Measurements from ENCODE around the gene NUTM2D.
"Not testable (repeated sequence)": the region's sequence is repeated elsewhere in the genome, so short reads cannot be mapped to it uniquely, and the experiment has no call there.

NUTM2D gene

DNA sequence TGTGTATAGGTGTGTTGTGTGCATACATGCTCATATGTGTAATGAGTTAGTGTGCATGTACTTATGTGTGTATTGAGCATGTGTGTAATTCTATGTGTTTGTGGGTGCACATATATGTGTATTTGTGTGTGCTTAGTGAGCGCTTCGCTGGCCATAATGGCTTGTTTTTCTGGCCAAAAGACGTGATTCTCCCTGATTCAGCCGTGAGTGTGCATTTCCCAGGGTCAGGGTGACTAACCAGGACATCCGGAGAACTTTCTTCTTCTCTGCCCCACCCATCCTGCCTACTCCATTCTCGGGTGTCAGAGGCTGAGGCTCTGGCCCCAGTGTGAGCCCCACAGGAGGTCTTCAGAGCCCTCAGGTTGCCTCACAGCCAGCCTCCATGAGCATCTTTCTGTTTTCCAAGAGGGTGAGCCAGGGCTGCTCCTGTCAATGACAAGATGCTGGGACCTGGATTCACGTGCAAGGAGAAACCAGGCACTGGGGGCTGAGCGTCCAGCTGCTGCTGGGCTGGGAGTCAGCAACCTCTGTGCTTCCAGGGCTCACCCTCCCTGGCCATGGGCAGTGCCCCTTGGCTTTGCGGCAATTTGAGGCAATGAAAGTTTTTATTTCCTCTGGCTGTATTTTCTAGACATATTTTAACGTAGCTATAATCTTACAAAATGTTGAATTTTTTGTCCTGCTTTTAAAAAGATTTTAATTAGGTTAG lies 25.8 kb downstream of the NUTM2D start:
- not testable (repeated sequence) for DNase-seq

GRCh38 chr10:87384283-87384682 lies 26.7 kb downstream of the NUTM2D start:
- not testable (repeated sequence) for DNase-seq

DNA sequence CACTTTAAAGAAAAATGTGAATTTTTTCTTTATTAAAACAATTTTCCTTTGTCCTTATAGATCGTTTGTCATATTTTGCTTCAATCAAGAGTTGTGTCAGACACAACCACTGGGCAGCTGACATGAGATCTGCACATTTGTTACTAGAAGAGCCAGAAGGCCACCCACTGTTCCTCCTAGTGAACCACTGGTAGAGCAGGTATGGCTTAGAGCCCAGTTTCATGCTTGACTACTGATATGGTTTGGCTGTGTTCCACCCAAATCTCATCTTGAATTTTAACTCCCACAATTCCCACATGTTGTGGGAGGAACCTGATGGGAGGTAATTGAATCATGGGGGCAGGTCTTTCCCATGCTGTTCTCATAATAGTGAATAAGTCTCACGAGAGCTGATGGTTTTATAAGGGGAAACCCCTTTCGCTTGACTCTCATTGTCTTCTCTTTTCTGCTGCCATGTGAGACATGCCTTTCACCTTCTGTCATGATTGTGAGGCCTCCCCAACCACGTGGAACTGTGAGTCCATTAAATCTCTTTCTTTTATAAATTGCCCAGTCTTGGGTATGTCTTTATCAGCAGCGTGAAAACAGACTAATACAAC lies 28.3 kb downstream of the NUTM2D start:
- not testable (repeated sequence) for DNase-seq

DNA sequence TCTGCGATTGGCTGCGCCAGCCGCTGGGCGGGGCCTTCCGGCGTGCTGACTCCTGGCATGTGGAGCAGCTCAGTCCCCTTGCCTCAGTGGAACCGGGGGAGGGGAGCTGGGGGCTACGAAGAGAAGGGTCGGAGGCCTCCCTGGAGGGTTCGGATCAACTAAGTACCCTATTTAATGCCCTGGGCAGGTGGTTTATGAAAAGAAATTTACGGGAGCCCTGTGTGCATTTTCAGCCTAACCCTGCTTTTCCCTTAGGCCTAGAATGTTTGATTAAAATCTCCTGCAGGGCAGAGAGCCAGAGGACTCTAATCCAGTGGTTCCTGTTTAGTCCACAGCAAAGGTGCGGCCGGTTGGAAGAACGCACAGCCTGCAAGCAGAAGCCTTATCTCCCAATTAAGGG lies 33.8 kb downstream of the NUTM2D start:
- DNase-seq = not testable (repeated sequence)

- not testable (repeated sequence) for DNase-seq
Measured at GRCh38 chr10:87396206-87396605, 38.7 kb downstream of the NUTM2D start.

DNA sequence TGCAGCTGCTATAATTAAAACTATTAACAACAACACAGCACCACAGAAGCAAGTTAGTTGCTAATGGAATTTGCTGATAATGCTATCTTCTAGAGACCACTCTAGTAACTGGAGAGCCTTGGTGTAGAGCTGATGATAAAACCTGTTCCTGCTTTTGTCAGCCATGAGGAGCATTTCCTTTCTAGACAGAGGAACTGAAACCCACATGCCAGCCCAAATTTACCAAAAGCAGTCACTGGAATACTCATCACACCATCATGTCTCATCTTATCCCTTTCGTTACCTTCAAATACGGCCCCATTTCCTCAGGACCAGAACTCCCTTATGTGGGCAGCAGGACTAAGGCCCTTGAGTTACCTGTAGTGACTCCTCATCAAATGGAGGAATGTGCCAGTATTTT lies 40.9 kb downstream of the NUTM2D start:
- DNase-seq = not testable (repeated sequence)

GRCh38 chr10:87407516-87408467 lies 50.2 kb downstream of the NUTM2D start:
- DNase-seq = not testable (repeated sequence)

- DNase-seq = not testable (repeated sequence)
Measured at GRCh38 chr10:87413921-87414320, 56.4 kb downstream of the NUTM2D start.

Measured in 8988T (cell line).